Mesenchymal stem cell (in vitro differentiated cells and primary cell): Measurements from ENCODE around the gene PBX2.

Experiments used
- DNase-seq: peaks from one replicate; pipeline ENCODE4 v3.0.0-alpha.2; 2013
- H2AFZ ChIP-seq: one replicate; pipeline ENCODE4 v1.6.1; 2013; ENCODE audit warnings: low read depth, mild to moderate bottlenecking, control low read depth, inconsistent platforms, low read length, moderate library complexity
- H2AK5ac ChIP-seq: 2 replicates; pipeline ENCODE4 v1.6.1; 2013; ENCODE audit warnings: low read length, moderate library complexity, mild to moderate bottlenecking, inconsistent platforms; ENCODE audit not compliant: severe bottlenecking
- H2BK120ac ChIP-seq: one replicate; pipeline ENCODE4 v1.6.1; 2013; ENCODE audit warnings: low read depth, mild to moderate bottlenecking, inconsistent platforms, low read length, moderate library complexity
- H2BK12ac ChIP-seq, 2 experiments: one replicate each; pipeline ENCODE4 v1.6.1; 2013; ENCODE audit warnings: inconsistent platforms in 2 of 2, low read length in 2 of 2, mild to moderate bottlenecking in 2 of 2, moderate library complexity in 2 of 2, control low read depth in 1 of 2
- H2BK15ac ChIP-seq: one replicate; pipeline ENCODE4 v1.6.1; 2013; ENCODE audit warnings: mild to moderate bottlenecking, low read depth, inconsistent platforms; ENCODE audit not compliant: poor library complexity, severe bottlenecking
- H2BK5ac ChIP-seq: 2 replicates; pipeline ENCODE4 v1.6.1; 2013; ENCODE audit warnings: low read depth, mild to moderate bottlenecking, low read length, control low read depth, inconsistent platforms; ENCODE audit not compliant: poor library complexity, severe bottlenecking
- H3K14ac ChIP-seq, 2 experiments: one replicate each; pipeline ENCODE4 v1.6.1; 2013; ENCODE audit warnings: inconsistent platforms in 2 of 2, low read length in 2 of 2, control low read depth in 1 of 2, mild to moderate bottlenecking in 1 of 2, moderate library complexity in 1 of 2
- H3K18ac ChIP-seq, 2 experiments: one replicate each; pipeline ENCODE4 v1.6.1; 2013; ENCODE audit warnings: inconsistent platforms in 2 of 2, low read length in 2 of 2, control low read depth in 1 of 2, low read depth in 1 of 2, mild to moderate bottlenecking in 1 of 2
- H3K23ac ChIP-seq, 2 experiments: one replicate each; pipeline ENCODE4 v1.6.1; 2013; ENCODE audit warnings: inconsistent platforms in 2 of 2, low read length in 2 of 2, mild to moderate bottlenecking in 2 of 2, moderate library complexity in 2 of 2, control low read depth in 1 of 2
- H3K27ac ChIP-seq: 2 replicates; pipeline ENCODE4 v1.5.1; 2013; ENCODE audit warnings: mild to moderate bottlenecking, moderate library complexity, low read length, control low read depth, inconsistent platforms; ENCODE audit not compliant: poor library complexity, severe bottlenecking
- H3K27me3 ChIP-seq, 2 experiments: 2 replicates each; pipeline versions ENCODE4 v1.6.1 to v1.7.0; 2013; ENCODE audit warnings: low read length in 2 of 2, mild to moderate bottlenecking in 2 of 2, moderate library complexity in 2 of 2, control low read depth in 1 of 2, inconsistent platforms in 1 of 2; ENCODE audit not compliant: control insufficient read depth in 1 of 2, insufficient read depth in 1 of 2
- H3K36me3 ChIP-seq, 2 experiments: 2 replicates each; pipeline versions ENCODE4 v1.6.1 to v1.7.0; 2013; ENCODE audit warnings: low read length in 2 of 2, control low read depth in 1 of 2, inconsistent platforms in 1 of 2, low read depth in 1 of 2, mild to moderate bottlenecking in 1 of 2; ENCODE audit not compliant: insufficient read depth in 2 of 2, control insufficient read depth in 1 of 2
- H3K4ac ChIP-seq, 2 experiments: one replicate each; pipeline ENCODE4 v1.6.1; 2013; ENCODE audit warnings: inconsistent platforms in 2 of 2, low read length in 2 of 2, mild to moderate bottlenecking in 2 of 2, moderate library complexity in 2 of 2, control low read depth in 1 of 2, low read depth in 1 of 2
- H3K4me1 ChIP-seq: 2 replicates; pipeline ENCODE4 v1.6.1; 2013; ENCODE audit warnings: low read depth, low read length, control low read depth; ENCODE audit not compliant: control insufficient read depth, insufficient read depth
- H3K4me2 ChIP-seq: 2 replicates; pipeline ENCODE4 v1.6.1; 2013; ENCODE audit warnings: low read length, mild to moderate bottlenecking, inconsistent platforms; ENCODE audit not compliant: poor library complexity, severe bottlenecking
- H3K4me3 ChIP-seq, 2 experiments: 2 replicates each; pipeline versions ENCODE4 v1.5.1 to v1.7.0; 2013; ENCODE audit warnings: low read length in 2 of 2, mild to moderate bottlenecking in 2 of 2, control low read depth in 1 of 2, low read depth in 1 of 2; ENCODE audit not compliant: insufficient read depth in 1 of 2
- H3K79me1 ChIP-seq: replicated peaks from 2 replicates; pipeline ENCODE4 v1.6.1; 2013; ENCODE audit warnings: mild to moderate bottlenecking, control low read depth, low read length, inconsistent platforms; ENCODE audit not compliant: poor library complexity, severe bottlenecking
- H3K9ac ChIP-seq: 2 replicates; pipeline ENCODE4 v1.7.0; 2013; ENCODE audit warnings: mild to moderate bottlenecking, low read length, moderate library complexity
- H3K9me3 ChIP-seq: 2 replicates; pipeline ENCODE4 v1.7.0; 2013; ENCODE audit warnings: mild to moderate bottlenecking, low read length; ENCODE audit not compliant: control insufficient read depth
- H4K8ac ChIP-seq: one replicate; pipeline ENCODE4 v1.6.1; 2013; ENCODE audit warnings: inconsistent platforms, mild to moderate bottlenecking, low read length, moderate library complexity
- H4K91ac ChIP-seq: one replicate; pipeline ENCODE4 v1.6.1; 2013; ENCODE audit warnings: mild to moderate bottlenecking, low read length, inconsistent platforms
- WGBS: methylation state at CpG from one replicate; pipeline ENCODE4 v1.1.7; 2013; ENCODE audit warnings: mixed read lengths; 5-methylcytosine and 5-hydroxymethylcytosine counted together

Gene PBX2

DNA sequence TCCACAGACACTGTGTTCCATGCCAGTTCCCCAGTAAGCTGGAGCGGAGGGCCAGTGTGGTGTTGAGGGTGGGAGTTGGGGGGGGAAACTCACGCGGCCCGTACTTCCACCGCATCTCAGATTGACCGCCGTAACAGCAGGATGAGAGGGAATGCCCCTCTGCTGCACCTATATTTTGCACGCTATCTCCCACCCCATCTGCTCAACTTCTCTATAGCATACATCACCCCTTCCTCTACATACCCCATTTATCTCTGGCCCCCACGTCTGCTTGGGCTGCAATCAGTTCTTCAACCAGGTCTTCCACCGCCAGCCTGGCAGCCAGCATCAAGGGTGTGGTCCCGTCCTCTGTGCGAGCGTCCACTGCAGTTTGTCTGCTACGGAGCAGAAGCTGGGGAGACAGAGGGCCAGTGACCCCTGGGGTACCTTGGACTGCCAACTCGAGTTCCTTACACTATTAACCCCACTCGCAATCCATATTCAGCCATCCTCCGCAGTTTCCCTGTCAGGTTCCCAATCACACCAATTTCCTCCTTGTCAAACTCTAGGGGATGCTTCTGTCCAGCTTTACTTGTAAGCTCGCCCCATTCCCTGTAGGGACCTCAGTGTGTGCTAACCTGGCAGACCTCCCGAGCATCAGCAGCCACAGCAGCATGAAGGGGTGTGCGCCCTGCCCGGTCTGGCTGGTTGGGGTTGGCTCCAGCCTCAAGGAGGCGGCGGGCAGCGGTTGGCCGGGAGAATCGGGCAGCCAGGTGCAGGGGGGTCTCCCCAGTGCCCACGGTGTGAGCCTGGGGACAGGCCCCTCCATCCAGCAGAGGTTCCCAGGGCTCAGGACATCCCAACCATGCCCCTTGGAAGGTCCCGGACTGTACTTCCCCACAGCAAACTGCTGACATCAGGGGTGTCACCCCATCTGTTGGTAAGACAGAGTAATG lies 6.9 kb upstream of the PBX2 start:
- peaks cover 22% of the 10 kb centered on the region for H3K4me1 ChIP-seq
- H3K14ac ChIP-seq: no peak overlapping the region
- no peak overlapping the region for H2AFZ ChIP-seq
- H3K36me3 ChIP-seq: peaks cover 0 to under 1% of the 10 kb centered on the region in 2 experiments
- peak overlapping the region; percentile 58 for H2AK5ac ChIP-seq
- H3K18ac ChIP-seq: peak overlapping the region; percentile 100
- no peak overlapping the region for H2BK5ac ChIP-seq
- H4K8ac ChIP-seq: peak overlapping the region; percentile 94
- H3K27me3 ChIP-seq: peaks cover 6 to 16% of the 10 kb centered on the region in 2 experiments
- WGBS: 61% methylated on average over 24 of the region's 28 CpGs
- H3K4ac ChIP-seq: peak overlapping the region; percentile 20 to 71
- H3K27ac ChIP-seq: peak overlapping the region; percentile 99
- H3K23ac ChIP-seq: no peak overlapping the region
- peaks cover 4% of the 10 kb centered on the region for H3K79me1 ChIP-seq
- peak overlapping the region; percentile 99 for H3K9ac ChIP-seq
- H2BK15ac ChIP-seq: peak overlapping the region; percentile 39
- no peaks in the 10 kb centered on the region for H3K9me3 ChIP-seq
- H4K91ac ChIP-seq: peak overlapping the region; percentile 98
- peak; percentile 50 for DNase-seq
- peak overlapping the region in 1 of 2 experiments; percentile 18 for H2BK12ac ChIP-seq
- peak overlapping the region; percentile 11 for H2BK120ac ChIP-seq
- H3K4me2 ChIP-seq: peak overlapping the region; percentile 99
- H3K4me3 ChIP-seq: peak overlapping the region; percentile 86 to 95

DNA sequence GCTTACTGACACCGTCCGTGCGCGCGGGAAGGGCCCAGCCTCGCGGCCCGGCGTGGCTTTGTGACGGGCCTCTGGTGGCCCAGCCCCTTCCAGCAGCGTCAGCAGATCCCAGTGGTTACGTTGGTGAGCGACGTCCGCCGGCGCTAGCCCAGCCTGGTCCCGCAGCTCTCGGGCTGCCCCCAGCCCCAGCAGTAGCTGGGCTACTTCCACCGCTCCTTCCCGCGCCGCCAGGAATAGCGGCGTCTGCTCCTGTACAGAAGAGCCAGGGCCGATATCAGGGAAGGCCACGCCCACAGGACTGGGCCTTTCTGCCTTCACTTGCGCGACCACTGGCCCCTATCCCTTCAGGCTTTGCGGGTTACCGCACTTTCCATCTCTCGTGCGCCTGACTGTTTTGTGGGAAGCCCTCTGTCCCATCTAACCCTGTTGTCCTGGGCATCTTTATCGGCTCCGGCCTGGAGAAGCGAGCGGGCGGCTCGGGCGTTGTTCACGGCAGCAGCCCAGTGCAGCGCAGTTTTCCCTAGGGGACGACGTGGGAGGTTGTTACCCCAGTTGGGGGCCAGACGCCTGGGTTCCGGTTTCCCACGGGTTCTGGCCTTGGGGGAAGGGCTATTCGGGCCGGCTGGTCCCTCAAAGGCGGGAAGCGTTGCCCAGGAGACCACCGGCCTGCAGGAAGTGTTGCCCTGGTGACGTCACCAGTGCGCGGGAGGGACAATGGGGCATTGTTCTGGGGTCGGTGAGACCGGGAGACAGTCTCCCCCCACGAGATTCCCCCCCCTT lies 6.1 kb upstream of the PBX2 start:
- H2AFZ ChIP-seq: peak overlapping the region; percentile 94
- peaks cover 11% of the 10 kb centered on the region for H3K79me1 ChIP-seq
- peak overlapping the region; percentile 39 for H2BK15ac ChIP-seq
- H3K36me3 ChIP-seq: peaks cover 0 to 4% of the 10 kb centered on the region in 2 experiments
- H3K27me3 ChIP-seq: peaks cover 0 to 8% of the 10 kb centered on the region in 2 experiments
- H3K9ac ChIP-seq: peak overlapping the region; percentile 99
- under 1% methylated on average over 46 of the region's 58 CpGs for WGBS
- H2BK120ac ChIP-seq: peak overlapping the region; percentile 71
- H3K18ac ChIP-seq: peak overlapping the region; percentile 100
- peak overlapping the region; percentile 94 for H4K8ac ChIP-seq
- peak overlapping the region; percentile 16 to 49 for H2BK12ac ChIP-seq
- H2BK5ac ChIP-seq: peak overlapping the region; percentile 91
- peak overlapping the region; percentile 99 for H3K27ac ChIP-seq
- no peaks in the 10 kb centered on the region for H3K9me3 ChIP-seq
- DNase-seq: peak; percentile 91
- H3K14ac ChIP-seq: peak overlapping the region; percentile 68 to 97
- H2AK5ac ChIP-seq: peak overlapping the region; percentile 63
- H3K23ac ChIP-seq: peak overlapping the region; percentile 86 to 92
- peak overlapping the region; percentile 98 to 99 for H3K4ac ChIP-seq
- peak overlapping the region; percentile 99 for H3K4me2 ChIP-seq
- peak overlapping the region; percentile 98 for H4K91ac ChIP-seq
- peaks cover 28% of the 10 kb centered on the region for H3K4me1 ChIP-seq
- peak overlapping the region; percentile 86 to 95 for H3K4me3 ChIP-seq

DNA sequence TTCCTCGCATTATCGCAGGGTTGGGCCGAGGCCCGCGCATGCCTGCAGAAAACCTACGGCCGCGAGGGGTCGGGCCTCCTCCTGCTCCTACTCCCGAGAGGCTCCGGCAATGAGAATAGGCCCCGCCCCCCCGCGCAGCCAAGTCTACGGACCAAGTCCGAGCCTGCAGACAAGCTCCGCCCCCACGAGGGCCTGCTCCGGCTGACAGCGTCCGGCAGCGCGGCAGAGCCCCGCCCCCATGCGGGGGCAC lies 5.6 kb upstream of the PBX2 start:
- Histone ChIP-seq H3K27ac (no peak overlapping the region), H2AFZ (no peak overlapping the region), H3K18ac (no peak overlapping the region), H2BK5ac (no peak overlapping the region), H4K8ac (no peak overlapping the region), H3K79me1 (peaks cover 12% of the 10 kb centered on the region), H2BK15ac (no peak overlapping the region), H3K36me3 (peaks cover 0 to 4% of the 10 kb centered on the region in 2 experiments), H3K9me3 (no peaks in the 10 kb centered on the region), H3K4ac (no peak overlapping the region), H3K14ac (no peak overlapping the region), H3K23ac (no peak overlapping the region), H3K4me1 (peaks cover 33% of the 10 kb centered on the region), H3K4me2 (no peak overlapping the region), H3K27me3 (peaks cover 0 to 2% of the 10 kb centered on the region in 2 experiments), H2BK120ac (no peak overlapping the region), H3K4me3 (peak overlapping the region; percentile 86 to 95), H2AK5ac (no peak overlapping the region), H3K9ac (peak overlapping the region; percentile 99), H4K91ac (no peak overlapping the region), H2BK12ac (no peak overlapping the region)
- peak; percentile 100 for DNase-seq
- WGBS: under 1% methylated on average over 25 of the region's 25 CpGs
